ENCODE results near the gene NADK.

NADK gene, protein sequence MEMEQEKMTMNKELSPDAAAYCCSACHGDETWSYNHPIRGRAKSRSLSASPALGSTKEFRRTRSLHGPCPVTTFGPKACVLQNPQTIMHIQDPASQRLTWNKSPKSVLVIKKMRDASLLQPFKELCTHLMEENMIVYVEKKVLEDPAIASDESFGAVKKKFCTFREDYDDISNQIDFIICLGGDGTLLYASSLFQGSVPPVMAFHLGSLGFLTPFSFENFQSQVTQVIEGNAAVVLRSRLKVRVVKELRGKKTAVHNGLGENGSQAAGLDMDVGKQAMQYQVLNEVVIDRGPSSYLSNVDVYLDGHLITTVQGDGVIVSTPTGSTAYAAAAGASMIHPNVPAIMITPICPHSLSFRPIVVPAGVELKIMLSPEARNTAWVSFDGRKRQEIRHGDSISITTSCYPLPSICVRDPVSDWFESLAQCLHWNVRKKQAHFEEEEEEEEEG

DNA sequence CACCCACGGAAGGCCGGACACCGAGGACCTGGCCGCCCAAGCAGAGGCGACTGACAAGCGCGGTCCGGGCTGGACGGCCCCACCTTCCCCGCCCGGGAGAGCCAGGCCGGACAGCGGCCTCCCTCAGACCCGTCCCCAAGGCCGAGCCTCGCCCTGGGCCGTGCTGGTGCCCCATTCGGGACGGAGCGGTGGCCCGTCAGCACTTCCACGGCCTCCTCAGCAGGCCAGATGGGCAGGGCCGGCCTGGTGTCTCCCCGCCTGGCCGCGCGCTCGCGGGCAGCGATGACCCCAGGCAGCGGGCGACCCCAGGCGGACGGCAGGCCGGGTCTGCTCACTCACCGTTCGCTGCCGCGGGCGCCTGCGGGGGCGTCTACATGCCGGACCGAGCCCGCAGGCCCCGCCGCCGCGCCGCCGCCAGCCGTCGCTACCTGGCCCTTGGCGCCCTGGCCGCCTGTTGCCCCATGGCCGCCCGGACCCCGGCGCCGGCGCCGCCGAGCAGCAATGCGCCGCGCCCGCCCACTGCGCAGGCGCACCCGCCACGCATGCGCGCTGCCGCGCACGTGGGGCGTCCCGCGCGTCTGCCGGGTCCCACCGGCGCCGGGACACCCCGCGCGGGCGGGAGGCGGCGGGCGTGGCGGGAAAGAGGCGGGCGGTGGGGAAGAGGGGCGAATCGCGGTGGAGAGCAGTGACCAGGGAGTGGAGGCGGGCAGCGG is at the start of gene NADK:
NADK (minus strand) TSS at position 521 of the 713 bp plus-strand sequence. CDS start 13,064 bp downstream, outside the sequence.
- peak; percentile 50 for DNase-seq (ENCODE audit: low read depth)
- H3K4me3 ChIP-seq (replicated peaks; ENCODE audit: low read depth, low read length): peak within 1 kb of the TSS; percentile 77
- no peak for TF ChIP-seq CTCF (IDR thresholded peaks at IDR 0.05; ENCODE audit: low read length, missing control alignments)

DNA sequence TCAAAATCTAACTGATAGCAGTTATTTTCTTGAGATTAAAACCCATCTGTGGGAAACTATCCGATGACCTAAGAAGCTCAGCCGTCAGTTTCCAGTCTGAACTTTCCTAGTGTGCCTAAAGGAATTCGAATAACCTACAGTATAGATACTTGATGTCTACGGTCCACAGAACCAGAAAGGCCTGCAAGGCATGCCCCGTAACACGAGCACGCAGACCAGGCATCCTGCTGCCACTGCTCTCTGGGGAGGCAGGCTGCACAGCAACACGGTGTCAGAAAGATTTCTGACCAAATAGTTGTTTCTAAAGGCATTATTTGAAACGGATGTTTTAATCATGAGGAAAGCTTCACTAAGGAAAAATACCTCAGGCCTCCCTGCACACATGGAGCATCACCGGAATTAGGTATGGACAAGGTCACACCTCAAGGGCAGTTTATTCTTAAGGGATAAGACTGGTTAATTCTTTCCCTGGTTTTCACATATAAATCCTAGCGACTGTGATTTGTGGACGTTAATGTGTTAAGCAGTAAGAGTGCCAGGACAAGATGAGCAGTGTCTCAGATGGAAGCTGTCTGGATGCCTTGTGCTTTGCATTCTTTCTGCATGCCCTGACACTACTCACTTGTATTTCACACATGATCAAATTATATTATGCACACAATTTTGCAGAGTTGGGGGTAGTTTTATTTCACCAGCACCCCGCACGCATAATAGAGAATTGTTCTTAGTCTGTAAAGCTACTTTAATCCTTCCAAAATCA is 49.0 kb upstream of the NADK start:
- DNase-seq (ENCODE audit: low read depth): no peak
- H3K4me3 ChIP-seq (replicated peaks; ENCODE audit: low read depth, low read length): no peak overlapping the region
- TF ChIP-seq CTCF (IDR thresholded peaks at IDR 0.05; ENCODE audit: low read length, missing control alignments): no peak

DNA sequence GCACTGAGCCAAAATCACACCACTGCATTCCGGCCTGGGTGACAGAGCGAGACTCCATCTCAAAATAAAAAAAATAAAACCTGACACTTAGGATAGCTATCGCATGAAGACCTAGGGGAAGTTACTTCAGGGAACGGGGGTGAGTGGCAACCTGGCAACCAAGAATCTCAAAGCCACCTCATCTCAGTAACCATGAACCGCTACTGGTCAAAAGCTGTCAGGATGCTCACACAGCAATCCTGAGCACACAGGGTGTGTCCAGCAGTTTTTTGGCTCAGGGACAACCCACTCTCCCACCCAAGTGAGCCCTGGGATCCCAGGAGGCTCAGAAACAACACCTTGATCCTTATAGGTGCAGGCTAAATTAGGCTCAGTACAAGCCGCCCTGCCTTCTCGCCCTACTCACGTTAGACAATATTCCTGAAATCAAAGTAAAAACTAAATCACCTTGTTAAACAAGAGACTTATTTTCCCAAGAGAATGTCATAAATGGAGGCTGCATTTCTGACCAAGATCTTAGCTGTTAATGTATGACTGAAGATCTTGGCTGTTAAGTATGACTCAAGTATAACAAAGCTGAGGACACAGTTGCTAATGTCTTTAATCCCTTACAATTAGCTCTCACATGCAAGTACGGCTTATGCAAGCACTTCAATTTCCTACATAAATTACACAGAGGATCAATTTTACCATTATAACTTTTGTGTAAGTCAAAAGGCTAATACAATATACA is 48.3 kb upstream of the NADK start:
- no peak overlapping the region for H3K4me3 ChIP-seq (replicated peaks; ENCODE audit: low read depth, low read length)
- TF ChIP-seq CTCF (IDR thresholded peaks at IDR 0.05; ENCODE audit: low read length, missing control alignments): no peak
- no peak for DNase-seq (ENCODE audit: low read depth)

DNA sequence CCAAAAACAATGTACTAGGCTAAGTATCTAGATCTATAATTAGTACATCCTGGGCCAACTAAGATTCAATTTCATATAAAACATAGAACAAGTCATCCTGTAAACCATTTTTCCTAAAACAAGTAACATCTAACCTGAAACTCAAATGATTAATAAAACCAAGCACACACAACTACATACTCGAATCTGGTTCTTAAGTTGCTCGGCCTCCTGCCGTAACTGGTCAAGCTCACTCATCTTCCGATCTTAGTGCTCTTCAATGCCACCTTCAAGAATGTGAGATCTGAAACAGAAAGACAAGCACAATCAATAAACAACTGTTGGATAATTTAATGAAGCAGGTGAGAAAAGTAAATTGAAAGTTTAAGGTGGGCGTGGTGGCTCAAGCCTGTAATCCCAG is 46.9 kb upstream of the NADK start:
- DNase-seq (ENCODE audit: low read depth): no peak
- TF ChIP-seq CTCF (IDR thresholded peaks at IDR 0.05; ENCODE audit: low read length, missing control alignments): no peak
- no peak overlapping the region for H3K4me3 ChIP-seq (replicated peaks; ENCODE audit: low read depth, low read length)

DNA sequence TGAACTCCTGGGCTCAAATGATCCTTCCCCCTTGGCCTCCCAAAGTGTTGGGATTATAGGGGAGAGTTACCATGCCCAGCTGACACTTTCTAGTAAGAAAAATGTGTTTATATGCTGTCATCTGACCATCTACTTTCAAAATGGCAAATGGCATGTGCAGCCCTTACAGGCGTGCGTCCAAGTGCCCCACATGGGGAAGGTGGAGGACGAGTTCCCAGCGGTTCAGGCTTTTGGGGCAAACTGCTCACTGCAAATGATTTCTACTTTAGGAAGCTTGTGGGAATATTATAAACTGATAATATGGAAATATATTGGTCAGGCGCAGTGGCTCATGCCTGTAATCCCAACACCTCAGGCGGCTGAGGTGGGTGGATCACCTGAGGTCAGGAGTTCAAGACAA is 41.5 kb upstream of the NADK start:
- no peak for DNase-seq (ENCODE audit: low read depth)
- H3K4me3 ChIP-seq (replicated peaks; ENCODE audit: low read depth, low read length): no peak overlapping the region
- TF ChIP-seq CTCF (IDR thresholded peaks at IDR 0.05; ENCODE audit: low read length, missing control alignments): no peak

DNA sequence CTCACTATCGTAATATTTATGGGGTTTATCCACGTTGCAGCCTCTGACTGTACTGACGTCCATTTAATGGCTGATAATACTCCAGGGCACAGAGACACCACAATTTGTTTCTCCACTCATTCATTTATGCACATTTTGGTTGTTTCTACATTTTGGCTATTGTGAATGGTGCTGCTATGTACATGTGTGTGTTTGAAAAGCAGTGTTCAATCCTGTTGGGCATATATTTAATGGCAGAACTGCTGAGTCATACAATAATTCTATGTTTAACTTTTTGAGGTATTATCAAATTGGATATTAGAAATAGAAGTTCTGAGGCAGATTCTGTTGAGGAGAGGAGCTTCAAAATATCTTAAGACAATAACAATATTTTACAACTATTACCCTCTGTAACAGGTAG is 39.0 kb upstream of the NADK start:
- TF ChIP-seq CTCF (IDR thresholded peaks at IDR 0.05; ENCODE audit: low read length, missing control alignments): no peak
- DNase-seq (ENCODE audit: low read depth): no peak

More for the DNA sequence above, 39.0 kb upstream of the NADK start:
- H3K4me3 ChIP-seq (replicated peaks; ENCODE audit: low read depth, low read length): no peak overlapping the region

All from fibroblast of pulmonary artery (primary cell).